HG03175 (cell line): ENCODE data around the gene GNA12.

Experiments
- ATAC-seq: cut with Tn5 transposase; IDR thresholded peaks from one replicate; pipeline ENCODE4 v1.9.1; 2021; ENCODE audit warnings: mild to moderate bottlenecking, moderate library complexity; ENCODE audit not compliant: unreplicated experiment

GNA12 gene

DNA sequence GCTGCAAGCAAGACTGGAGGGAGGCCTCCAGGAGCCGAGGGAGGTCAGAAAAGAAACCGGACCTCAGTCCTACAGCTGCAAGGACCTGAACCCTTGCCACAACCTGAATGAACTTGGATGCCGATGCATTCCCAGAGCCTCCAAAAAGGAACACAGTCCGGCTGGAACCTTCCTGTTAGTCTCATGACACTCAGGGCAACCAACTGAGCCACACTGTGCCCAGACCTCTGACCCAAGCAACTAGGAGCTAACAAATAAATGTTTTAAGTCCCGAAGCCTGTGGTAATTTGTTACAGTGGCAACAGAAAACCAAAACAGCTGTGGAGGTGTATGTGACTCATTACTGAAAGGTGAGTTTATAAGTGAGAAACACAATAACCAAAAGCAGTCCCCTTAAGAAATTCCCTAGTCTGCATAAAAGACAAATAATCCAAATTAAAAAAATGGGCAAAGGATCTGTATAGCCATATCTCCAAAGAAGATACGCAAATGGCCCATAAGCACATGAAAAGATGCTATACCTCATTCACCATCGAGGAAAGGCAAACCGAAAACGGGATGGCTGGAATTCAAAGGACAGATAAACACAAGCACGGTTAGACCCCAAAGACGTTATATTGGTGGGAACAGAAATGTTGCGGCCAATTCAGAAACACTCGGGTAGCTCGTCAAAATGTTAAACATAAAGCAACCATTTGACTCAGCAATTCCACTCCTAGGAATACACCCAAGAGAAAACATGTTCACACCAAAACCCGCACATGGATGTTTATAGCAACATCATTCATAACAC, 24.8 kb downstream of the GNA12 start:
- peak; percentile 35 for ATAC-seq

- ATAC-seq = no peak
Measured at GRCh38 chr7:2818653-2819052, 25.5 kb downstream of the GNA12 start.

DNA sequence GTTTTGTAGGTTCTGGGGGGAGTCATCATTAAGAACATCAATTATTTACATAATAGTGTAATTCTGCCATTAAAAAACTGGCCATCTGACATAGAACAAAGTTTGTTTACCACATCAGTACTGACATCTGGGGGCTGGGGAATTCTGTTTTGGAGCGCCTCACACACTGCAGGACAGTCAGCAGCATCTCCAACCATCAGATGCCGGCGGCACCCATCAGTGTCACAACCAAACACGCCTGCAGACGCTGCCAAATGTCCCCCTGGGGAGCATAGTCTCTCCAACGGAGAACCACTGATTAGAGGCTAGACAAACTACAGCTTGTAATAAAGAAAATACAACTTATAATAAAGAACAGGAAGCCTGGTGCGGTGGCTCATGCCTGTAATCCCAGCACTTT, 26.0 kb downstream of the GNA12 start:
- ATAC-seq = no peak

- ATAC-seq = no peak
Measured at GRCh38 chr7:2817456-2817855, 26.7 kb downstream of the GNA12 start.

DNA sequence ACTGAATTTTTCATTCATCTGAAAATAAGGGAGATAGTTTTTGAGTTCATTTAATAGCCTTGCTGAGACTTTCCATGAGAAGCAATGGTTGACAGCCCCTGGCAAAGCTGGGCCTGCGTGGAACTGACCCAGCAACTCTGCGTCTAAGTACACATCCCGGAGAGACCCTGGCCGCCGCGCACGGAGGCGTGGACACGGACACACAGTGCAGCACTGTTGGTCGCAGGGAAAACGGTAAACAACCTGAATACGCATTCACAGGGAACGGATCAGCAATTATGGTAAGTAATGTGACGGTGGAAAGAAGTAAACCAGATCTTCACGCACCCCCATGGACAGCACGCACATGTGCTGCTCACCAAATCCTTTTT, 28.2 kb downstream of the GNA12 start:
- ATAC-seq = no peak

DNA sequence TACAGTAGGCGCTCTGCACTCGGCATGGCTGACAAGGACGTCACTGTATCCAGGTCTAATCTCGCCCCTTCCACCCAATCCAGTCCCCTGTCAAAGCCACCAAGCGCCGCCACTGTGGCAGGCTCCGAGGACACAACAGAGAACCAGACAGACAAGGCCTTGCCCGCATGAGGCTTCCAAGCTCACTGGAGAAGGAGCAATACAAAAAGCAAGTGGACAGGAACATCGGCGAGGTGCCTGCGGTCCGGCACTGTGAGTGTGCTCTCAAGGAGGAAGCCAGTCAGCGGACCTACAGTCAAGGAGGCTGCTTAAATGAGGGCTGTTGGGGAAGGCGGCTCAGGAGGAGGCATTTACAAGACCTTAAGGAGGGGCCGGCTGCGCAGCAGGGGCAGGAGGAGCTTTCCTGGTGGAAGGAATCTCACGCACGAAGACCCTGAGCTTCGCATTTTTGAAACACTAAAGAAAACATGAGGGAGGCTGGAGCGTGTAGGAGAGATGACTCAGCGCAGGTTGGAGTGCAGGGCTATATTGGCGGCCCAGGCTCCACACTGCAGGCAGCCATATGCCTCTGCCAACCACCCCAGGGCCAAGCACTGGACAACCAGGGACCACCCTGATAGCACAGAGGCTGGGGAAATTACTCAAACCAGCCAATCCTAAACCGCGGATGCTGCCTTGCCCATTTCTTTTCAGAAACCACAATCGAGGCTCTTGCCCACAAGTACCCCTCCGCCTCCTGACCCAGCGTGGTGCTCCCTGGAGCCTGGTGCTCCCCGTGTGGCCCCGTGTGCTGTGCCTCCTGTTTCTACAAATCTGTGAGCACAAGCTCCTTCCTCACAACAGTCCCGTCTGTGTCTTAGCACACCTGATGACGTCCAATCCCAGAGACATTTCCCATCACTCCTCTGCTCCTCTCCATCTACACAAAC, 28.9 kb downstream of the GNA12 start:
- ATAC-seq = no peak

GRCh38 chr7:2814186-2814945, 29.7 kb downstream of the GNA12 start:
- no peak for ATAC-seq

- ATAC-seq = no peak
Measured at GRCh38 chr7:2813350-2814185, 30.5 kb downstream of the GNA12 start.

GRCh38 chr7:2812831-2813230, 31.3 kb downstream of the GNA12 start:
- no peak for ATAC-seq

DNA sequence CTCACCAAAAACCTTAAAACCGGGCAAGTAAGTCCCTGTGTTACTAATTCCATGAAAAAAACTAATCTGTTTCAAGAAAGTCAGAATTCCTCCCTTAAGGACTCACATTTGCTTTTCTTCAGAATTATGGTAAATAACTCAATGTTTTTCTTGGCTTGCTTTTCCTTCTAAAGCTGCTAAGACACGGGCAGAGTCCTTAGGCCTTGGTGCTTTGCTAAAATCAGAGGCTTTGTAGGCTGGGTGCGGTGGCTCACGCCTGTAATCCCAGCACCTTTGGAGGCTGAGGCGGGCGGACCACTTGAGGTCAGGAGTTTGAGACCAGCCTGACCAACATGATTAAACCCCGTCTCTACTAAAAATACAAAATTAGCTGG, 32.0 kb downstream of the GNA12 start:
- ATAC-seq = no peak

- no peak for ATAC-seq
Measured at GRCh38 chr7:2811476-2812113, 32.5 kb downstream of the GNA12 start.

DNA sequence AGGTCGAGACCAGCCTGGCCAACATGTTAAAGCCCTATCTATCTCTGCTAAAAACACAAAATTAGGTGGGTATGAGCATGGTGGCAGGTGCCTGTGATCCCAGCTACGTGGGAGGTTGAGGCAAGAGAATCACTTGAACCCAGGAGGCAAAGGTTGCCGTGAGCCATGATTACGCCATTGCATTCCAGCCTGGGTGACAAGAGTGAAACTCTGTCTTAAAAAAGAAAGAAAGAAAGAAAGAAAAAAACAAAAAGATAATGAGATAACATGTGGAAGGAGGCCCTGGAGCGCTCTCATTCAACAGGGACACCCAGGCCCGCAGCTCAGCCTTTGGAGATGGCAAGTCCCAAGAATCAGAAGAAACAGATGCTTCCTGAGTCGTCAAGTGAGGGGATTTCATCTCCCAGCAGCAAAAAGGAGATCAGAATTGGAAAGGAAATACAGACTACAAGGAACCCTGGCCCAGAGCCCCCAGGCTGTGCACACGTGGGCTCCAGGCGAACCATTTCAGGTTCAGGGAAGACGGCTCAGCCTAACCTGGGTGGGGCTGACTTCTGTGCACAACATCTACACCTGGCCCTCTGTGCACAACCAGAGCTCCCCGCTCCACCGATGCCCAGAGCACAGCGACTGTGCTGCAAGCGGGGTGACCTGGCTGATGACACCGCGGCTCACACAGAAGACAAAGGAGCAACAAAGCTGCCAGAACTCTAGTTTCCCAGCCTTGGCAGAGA, 33.3 kb downstream of the GNA12 start:
- no peak for ATAC-seq

- no peak for ATAC-seq
Measured at GRCh38 chr7:2809903-2810625, 34.0 kb downstream of the GNA12 start.

- no peak for ATAC-seq
Measured at GRCh38 chr7:2808891-2809665, 35.0 kb downstream of the GNA12 start.

- ATAC-seq = no peak
Measured at GRCh38 chr7:2807845-2808772, 36.0 kb downstream of the GNA12 start.

DNA sequence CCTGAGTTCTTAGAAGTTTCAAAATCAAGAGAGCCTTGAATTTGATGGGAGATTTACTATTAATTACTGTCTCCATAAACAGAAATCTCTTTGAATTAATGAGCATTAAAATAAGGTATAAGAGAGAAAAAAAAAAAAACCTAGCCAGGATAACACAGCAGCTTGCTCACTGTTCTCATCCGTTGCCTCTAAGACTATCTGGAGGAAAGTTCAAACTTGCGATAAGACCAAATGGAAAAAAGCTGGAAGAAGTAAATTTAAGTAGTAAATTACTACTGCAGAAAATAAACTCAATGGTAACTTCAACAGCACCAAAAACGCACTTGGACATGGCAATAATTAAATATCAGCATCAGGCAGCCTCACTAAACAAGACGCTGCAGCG, 36.7 kb downstream of the GNA12 start:
- ATAC-seq = no peak

- no peak for ATAC-seq
Measured at GRCh38 chr7:2806571-2806970, 37.5 kb downstream of the GNA12 start.
